Pancreas (tissue), 10 donors: Measurements from ENCODE around the gene SLC13A2. TPM values are rescaled to one million over a fixed set of nuclear protein-coding genes. Genes with fewer than 3 reads are reported as not detected.
A peak's percentile ranks its signal among the peaks of the same experiment; 100 is the strongest.

Experiments
- ATAC-seq, 4 donors: fragments of 200-7000 bp; cut with Tn5 transposase; one replicate each; pipeline versions ENCODE4 v1.8.0 to v1.9.1; 2020; ENCODE audit warnings: mild to moderate bottlenecking in 4 of 4, moderate library complexity in 4 of 4
- DNase-seq, 6 donors: peaks; one replicate each; pipeline ENCODE4 v3.0.0-alpha.2; 2020
- FAIRE-seq: peaks from 2 replicates; lab custom pipeline; 2012; peaks lifted over from hg19 to GRCh38; lab: Jason Lieb, UNC
- H3K27ac ChIP-seq, 4 donors: fragments of 200-600 bp; sonication (generic); 1 replicate in 3 of 4; 2 replicates in 1 of 4; pipeline versions ENCODE4 v1.5.0 to v1.8.0; 2020
- H3K27me3 ChIP-seq, 4 donors: fragments of 200-600 bp; one replicate each; pipeline ENCODE4 v1.8.0; 2021
- H3K36me3 ChIP-seq, 3 donors: fragments of 200-600 bp; sonication (generic) in 1 of 3; one replicate each; pipeline versions ENCODE4 v1.5.0 to v1.8.0; 2020 to 2021
- H3K4me1 ChIP-seq, 3 donors: fragments of 200-600 bp; one replicate each; pipeline ENCODE4 v1.8.0; 2021
- H3K4me3 ChIP-seq, 4 donors: fragments of 200-600 bp; sonication (generic) in 2 of 4; one replicate each; pipeline versions ENCODE4 v1.5.0 to v1.8.0; 2020 to 2021
- H3K9me3 ChIP-seq, 4 donors: fragments of 200-600 bp; one replicate each; pipeline ENCODE4 v1.8.0; 2021
- WGBS, 2 donors: extraction: QIAGEN DNeasy Blood & Tissue Kit; methylation state at CpG; one replicate each; pipeline ENCODE4 v1.1.7; 2013; 5-methylcytosine and 5-hydroxymethylcytosine counted together
- intact Hi-C, 3 donors: fragments of 100-400 bp; cut with DNase I; formaldehyde crosslinking; loops; one replicate each; pipeline versions ENCODE4 v1.11.1 to v1.14.2; 2022
- polyA plus RNA-seq, 2 donors: library from polyadenylated mRNA; stranded (reverse); fragments of 200-250 nt; gene quantifications; one replicate each; pipeline ENCODE4 v1.2.3, GENCODE V29; 2013
- total RNA-seq, 6 donors: library from RNA; stranded (reverse); fragmentation: NEBNext Ultra II Directional in 4 of 6; extraction: Animal tissue kit (Norgen Biotek cat#: 25700) in 4 of 6; gene quantifications; one replicate each; pipeline versions ENCODE4 v1.2.1 to v1.2.4, GENCODE V29; 2021 to 2023
- TF ChIP-seq, protein P1 (sequence below), 4 donors: fragments of 200-600 bp; sonication (generic) in 3 of 4; IDR thresholded peaks; one replicate each; pipeline versions ENCODE4 v1.5.0 to v1.8.0; 2021; ENCODE audit warnings: antibody characterized with exemption in 4 of 4
- donor health status: healthy with polysubstance abuse.
- donor health status: DM: no; HTN: no; CAD: no; lungs with moderate emphysema.
- donor health status: DM: no; HTN: no; CAD: no.
- donor health status: control.
- donor health status: control.
- donor health status: Bipolar disorder and iron deficiency.
- donor health status: DM: yes; HTN: yes; CAD: no.
- donor health status: DM: no; HTN: no; CAD: no.
- donor health status: DM: no; HTN: no; CAD: no.
- donor health status: DM: yes; HTN: yes; CAD: no.

SLC13A2 gene
- total and polyA plus RNA-seq, 8 donors, result 0.04 to 0.42 (median 0.08) TPM; not detected in 4

DNA sequence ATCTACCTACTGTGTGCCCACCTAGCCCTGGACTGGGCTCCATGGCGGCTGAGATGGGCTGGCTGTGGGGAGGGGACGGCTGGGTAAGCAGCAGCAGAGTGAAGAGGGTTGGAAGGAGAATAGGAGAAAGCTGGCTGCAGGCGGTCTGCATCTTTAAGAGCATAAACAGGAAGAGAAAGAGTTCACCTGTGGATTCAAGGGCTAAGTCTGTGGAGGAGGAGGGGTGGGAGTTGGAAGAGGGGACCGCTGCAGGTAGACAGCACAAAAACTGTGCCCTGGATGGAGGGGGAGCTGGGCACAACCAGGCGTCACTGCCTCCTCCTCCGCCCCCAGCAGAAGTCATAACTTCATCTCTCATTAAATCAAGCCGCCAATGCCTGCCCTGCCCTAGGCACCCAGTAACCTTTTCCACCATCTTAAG lies 677 bp downstream of the SLC13A2 start:
- Histone ChIP-seq H3K27me3 (no peaks in the 10 kb centered on the region), H3K4me1 (no peaks in the 10 kb centered on the region), H3K27ac (no peak overlapping the region), H3K9me3 (no peaks in the 10 kb centered on the region), H3K4me3 (no peak overlapping the region), H3K36me3 (no peaks in the 10 kb centered on the region)
- FAIRE-seq, result no peak
- 94 to 95% methylated on average over 7 of the region's 7 CpGs for WGBS, 2 donors
- TF ChIP-seq, protein P1, sequence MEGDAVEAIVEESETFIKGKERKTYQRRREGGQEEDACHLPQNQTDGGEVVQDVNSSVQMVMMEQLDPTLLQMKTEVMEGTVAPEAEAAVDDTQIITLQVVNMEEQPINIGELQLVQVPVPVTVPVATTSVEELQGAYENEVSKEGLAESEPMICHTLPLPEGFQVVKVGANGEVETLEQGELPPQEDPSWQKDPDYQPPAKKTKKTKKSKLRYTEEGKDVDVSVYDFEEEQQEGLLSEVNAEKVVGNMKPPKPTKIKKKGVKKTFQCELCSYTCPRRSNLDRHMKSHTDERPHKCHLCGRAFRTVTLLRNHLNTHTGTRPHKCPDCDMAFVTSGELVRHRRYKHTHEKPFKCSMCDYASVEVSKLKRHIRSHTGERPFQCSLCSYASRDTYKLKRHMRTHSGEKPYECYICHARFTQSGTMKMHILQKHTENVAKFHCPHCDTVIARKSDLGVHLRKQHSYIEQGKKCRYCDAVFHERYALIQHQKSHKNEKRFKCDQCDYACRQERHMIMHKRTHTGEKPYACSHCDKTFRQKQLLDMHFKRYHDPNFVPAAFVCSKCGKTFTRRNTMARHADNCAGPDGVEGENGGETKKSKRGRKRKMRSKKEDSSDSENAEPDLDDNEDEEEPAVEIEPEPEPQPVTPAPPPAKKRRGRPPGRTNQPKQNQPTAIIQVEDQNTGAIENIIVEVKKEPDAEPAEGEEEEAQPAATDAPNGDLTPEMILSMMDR (IDR thresholded peaks at IDR 0.05), result no peak
- peak in 1 of 6 donors; percentile 21 for DNase-seq
- intact Hi-C loops, result no loop called here
- no peak for ATAC-seq

DNA sequence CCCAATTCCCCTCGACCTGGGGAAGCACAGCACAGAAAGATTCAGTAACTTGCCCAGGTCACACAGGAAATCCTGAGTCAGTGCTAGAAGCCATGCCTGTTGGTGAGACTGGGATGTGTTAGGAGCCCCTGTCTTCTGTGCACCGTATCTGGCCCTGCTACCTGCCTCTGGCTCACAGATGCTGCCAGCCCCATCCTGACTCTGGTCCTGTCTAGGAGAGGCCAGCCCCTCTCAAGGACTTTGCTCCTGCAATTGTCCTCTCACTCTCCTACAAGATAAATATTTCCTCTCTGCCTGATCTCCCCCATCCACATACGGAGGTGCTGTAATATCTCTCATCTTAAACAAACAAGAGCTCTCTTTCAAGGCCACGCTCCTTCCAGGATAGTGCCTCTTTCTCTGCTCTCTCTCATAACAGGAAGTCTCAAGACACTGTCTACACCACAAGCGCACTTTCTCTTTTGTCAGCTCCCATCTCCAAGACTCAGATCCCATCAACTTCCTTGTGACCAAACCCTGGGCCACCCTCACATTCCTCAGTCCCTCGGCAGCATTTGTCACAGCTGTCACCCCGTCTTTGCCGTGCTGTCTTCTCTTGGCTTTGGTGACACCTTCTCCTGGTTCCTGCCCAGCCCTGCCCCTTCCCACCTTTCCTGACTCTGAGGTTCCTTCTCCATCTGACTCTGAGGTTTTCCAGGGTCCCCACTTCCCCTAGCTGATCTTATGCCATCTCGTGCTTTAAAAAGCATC lies 1.9 kb downstream of the SLC13A2 start:
- no peak overlapping the region for H3K27ac ChIP-seq
- TF ChIP-seq, protein P1 (IDR thresholded peaks at IDR 0.05), result no peak
- no peaks in the 10 kb centered on the region for H3K9me3 ChIP-seq
- no peaks in the 10 kb centered on the region for H3K27me3 ChIP-seq
- intact Hi-C loops, result no loop called here
- DNase-seq, result peak in 1 of 6 donors; percentile 30
- no peaks in the 10 kb centered on the region for H3K36me3 ChIP-seq
- no peak for FAIRE-seq
- no peaks in the 10 kb centered on the region for H3K4me1 ChIP-seq
- ATAC-seq, result peak in 3 of 4 donors; percentile 9 to 29 (median 20)
- WGBS, 2 donors, result 47 to 52% methylated on average over 9 of the region's 9 CpGs
- H3K4me3 ChIP-seq, result no peak overlapping the region

DNA sequence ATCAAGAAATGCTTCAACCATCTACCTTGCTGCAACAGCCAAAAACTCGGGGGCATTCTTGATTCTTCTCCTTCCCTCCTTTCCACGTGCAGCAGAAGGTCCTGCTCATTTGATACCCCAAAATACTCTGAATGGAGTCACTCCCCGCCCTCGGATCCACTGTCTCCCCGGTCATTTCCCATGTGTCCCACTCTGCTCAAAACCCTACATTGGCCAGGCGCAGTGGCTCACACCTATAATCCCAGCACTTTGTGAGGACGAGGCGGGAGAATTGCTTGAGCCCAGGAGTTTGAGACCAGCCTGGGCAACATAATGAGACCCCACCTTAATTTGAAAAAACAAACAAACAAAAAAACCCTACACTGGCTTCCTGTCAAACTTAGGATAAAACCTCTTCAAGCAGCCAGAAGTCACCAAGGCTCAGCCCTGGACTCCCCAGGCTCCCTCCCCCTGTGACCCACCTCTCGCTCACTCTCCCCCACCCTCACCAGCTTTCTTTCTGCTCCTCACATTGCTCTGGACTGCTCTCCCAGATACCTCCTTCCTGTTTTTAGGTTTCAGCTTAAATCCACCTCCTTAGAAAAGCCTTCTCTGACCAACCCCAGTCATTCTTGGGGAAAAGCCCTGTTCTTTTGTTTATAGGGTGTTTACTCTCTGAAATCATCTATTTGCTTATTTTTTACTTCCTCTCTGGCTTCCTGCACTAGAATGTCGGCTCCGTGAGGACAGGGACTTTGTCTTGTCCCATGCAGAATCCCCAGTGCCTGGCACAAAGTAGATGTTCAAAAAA lies 2.8 kb downstream of the SLC13A2 start:
- ATAC-seq (no peak), FAIRE-seq (no peak), DNase-seq (peak in 1 of 6 donors; percentile 21)
- intact Hi-C loops, result no loop called here
- no peaks in the 10 kb centered on the region for H3K4me1 ChIP-seq
- H3K27me3 ChIP-seq, result no peaks in the 10 kb centered on the region
- H3K36me3 ChIP-seq, result no peaks in the 10 kb centered on the region
- no peak overlapping the region for H3K27ac ChIP-seq
- no peak overlapping the region for H3K4me3 ChIP-seq
- no peaks in the 10 kb centered on the region for H3K9me3 ChIP-seq
- 82 to 90% methylated on average over 11 of the region's 11 CpGs for WGBS, 2 donors
- TF ChIP-seq, protein P1 (IDR thresholded peaks at IDR 0.05), result no peak

DNA sequence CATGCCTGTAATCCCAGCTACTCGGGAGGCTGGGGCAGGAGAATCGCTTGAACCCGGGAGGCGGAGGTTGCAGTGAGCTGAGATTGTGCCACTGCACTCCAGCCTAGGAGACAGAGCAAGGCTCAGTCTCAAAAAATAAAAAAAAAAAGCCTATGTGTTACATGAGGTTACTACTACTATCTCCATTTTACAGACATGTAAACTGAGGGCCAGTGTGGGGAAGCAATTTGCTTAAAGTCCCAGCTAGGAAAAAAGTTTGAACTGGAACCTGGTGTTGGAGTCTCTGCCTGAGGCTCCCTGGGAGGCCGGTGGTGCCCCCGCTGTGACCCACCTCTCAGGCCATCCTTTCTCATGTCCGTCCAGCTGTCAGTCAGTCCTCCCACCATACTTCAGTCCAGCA lies 4.5 kb downstream of the SLC13A2 start:
- Histone ChIP-seq H3K9me3 (no peaks in the 10 kb centered on the region), H3K4me1 (no peaks in the 10 kb centered on the region), H3K27me3 (no peaks in the 10 kb centered on the region), H3K27ac (no peak overlapping the region), H3K4me3 (no peak overlapping the region), H3K36me3 (no peaks in the 10 kb centered on the region)
- ATAC-seq (no peak), DNase-seq (peak in 1 of 6 donors; percentile 16), FAIRE-seq (no peak)
- 92 to 95% methylated on average over 7 of the region's 7 CpGs for WGBS, 2 donors
- TF ChIP-seq, protein P1 (IDR thresholded peaks at IDR 0.05), result no peak
- intact Hi-C loops, result no loop called here
